CD4-positive, alpha-beta memory T cell (primary cell): Measurements from ENCODE around the gene C16orf90. TPM values are rescaled to one million over a fixed set of nuclear protein-coding genes. Genes with fewer than 3 reads are reported as not detected.
A peak's percentile ranks its signal among the peaks of the same experiment; 100 is the strongest.
"Not testable (repeated sequence)": the region's sequence is repeated elsewhere in the genome, so short reads cannot be mapped to it uniquely, and the experiment has no call there.

ENCODE experiments used
- CTCF ChIA-PET: fragments of 350-600 bp; sonication (Branson Sonifier 250); formaldehyde crosslinking; loops from one replicate; lab custom pipeline; 2021; ENCODE audit warnings: inconsistent platforms; ENCODE audit not compliant: partially characterized antibody; lab: Charles Lee
- POLR2A ChIA-PET: fragments of 350-600 bp; sonication (Branson Sonifier 250); formaldehyde crosslinking; loops from one replicate; lab custom pipeline; 2021; ENCODE audit not compliant: partially characterized antibody; lab: Charles Lee
- DNase-seq, 5 donors: peaks; one replicate each; pipeline versions ENCODE4 v3.0.0 to v3.0.0-alpha.2; 2020 to 2022; ENCODE audit warnings: mixed read lengths in 1 of 5
- H3K27ac ChIP-seq: one replicate; pipeline ENCODE4 v1.7.0; 2013; ENCODE audit warnings: low read depth, low read length
- H3K27me3 ChIP-seq: 2 replicates; pipeline ENCODE4 v1.7.0; 2013; ENCODE audit warnings: mild to moderate bottlenecking, low read length, moderate library complexity; ENCODE audit not compliant: insufficient read depth
- H3K36me3 ChIP-seq: 2 replicates; pipeline ENCODE4 v1.7.0; 2013; ENCODE audit warnings: mild to moderate bottlenecking, low read length, moderate library complexity; ENCODE audit not compliant: insufficient read depth
- H3K4me1 ChIP-seq: 2 replicates; pipeline ENCODE4 v1.7.0; 2013; ENCODE audit warnings: mild to moderate bottlenecking, low read length, moderate library complexity; ENCODE audit not compliant: insufficient read depth
- H3K4me3 ChIP-seq, 2 donors: one replicate each; pipeline ENCODE4 v1.7.0; 2013; ENCODE audit warnings: low read length in 2 of 2, mild to moderate bottlenecking in 1 of 2
- H3K9me3 ChIP-seq, 2 donors: one replicate each; pipeline ENCODE4 v1.7.0; 2013; ENCODE audit warnings: low read length in 2 of 2, control low read depth in 1 of 2; ENCODE audit not compliant: control insufficient read depth in 1 of 2
- H3K27ac Mint-ChIP-seq, 7 donors: one replicate each; pipeline ENCODE4 v1.8.0; 2020 to 2021; ENCODE audit warnings: mixed read lengths in 7 of 7, mild to moderate bottlenecking in 6 of 7, inconsistent platforms in 3 of 7, moderate library complexity in 3 of 7
- H3K27me3 Mint-ChIP-seq, 2 donors: one replicate each; pipeline ENCODE4 v1.8.0; 2020 to 2021; ENCODE audit warnings: mixed read lengths in 2 of 2
- H3K36me3 Mint-ChIP-seq, 2 donors: one replicate each; pipeline ENCODE4 v1.8.0; 2020 to 2021; ENCODE audit warnings: mixed read lengths in 2 of 2, inconsistent platforms in 1 of 2, mild to moderate bottlenecking in 1 of 2
- H3K4me1 Mint-ChIP-seq, 4 donors: one replicate each; pipeline ENCODE4 v1.8.0; 2020 to 2021; ENCODE audit warnings: mixed read lengths in 4 of 4, mild to moderate bottlenecking in 1 of 4
- H3K4me3 Mint-ChIP-seq, 8 donors: one replicate each; pipeline ENCODE4 v1.8.0; 2020 to 2021; ENCODE audit warnings: mixed read lengths in 8 of 8, mild to moderate bottlenecking in 7 of 8, moderate library complexity in 6 of 8, inconsistent platforms in 3 of 8
- H3K9me3 Mint-ChIP-seq, 8 donors: one replicate each; pipeline ENCODE4 v1.8.0; 2020 to 2021; ENCODE audit warnings: mixed read lengths in 8 of 8, mild to moderate bottlenecking in 5 of 8, inconsistent platforms in 3 of 8, moderate library complexity in 1 of 8
- intact Hi-C: fragments of 100-400 bp; cut with micrococcal nuclease; formaldehyde crosslinking; loops from one replicate; pipeline ENCODE4 v1.15.1; 2023
- polyA plus RNA-seq, 2 donors: library from polyadenylated mRNA; unstranded; fragments of 300-500 nt; fragmentation: Illumina TruSeq; gene quantifications; one replicate each; pipeline ENCODE4 v1.2.3, GENCODE V29; 2021
- total RNA-seq, 2 experiments: library from RNA; stranded (reverse); gene quantifications; one replicate each; pipeline ENCODE4 v1.2.3, GENCODE V29; 2021

Gene C16orf90
- total and polyA plus RNA-seq, 4 experiments from 2014 or later = not detected

GRCh38 chr16:3503523-3503922 lies 8.2 kb upstream of the C16orf90 start:
- H3K4me1 Mint-ChIP-seq = peaks cover 45 to 74% (median 55%) of the 10 kb centered on the region in 4 donors
- peak overlapping the region in 1 of 2 donors; percentile 12 for H3K4me3 ChIP-seq
- POLR2A ChIA-PET = interaction anchor here (0.5 to 2.4 kb wide), 5 partner anchors 13 to 353 kb away, joined by 3 to 7 read pairs (median 3); no protein-coding TSS in a partner anchor
- intact Hi-C loops = loop anchor here (5.0 to 10.0 kb wide), 3 partner anchors 74 to 349 kb away; partner anchors contain the start of genes NLRC3 and SLX4
- H3K27ac ChIP-seq = peak overlapping the region; percentile 4
- no peaks in the 10 kb centered on the region for H3K36me3 ChIP-seq
- peak overlapping the region; percentile 88 to 95 (median 93) for H3K27ac Mint-ChIP-seq
- H3K9me3 ChIP-seq = no peaks in the 10 kb centered on the region
- H3K36me3 Mint-ChIP-seq = peaks cover 25 to 34% of the 10 kb centered on the region in 2 donors
- H3K4me3 Mint-ChIP-seq = peak overlapping the region; percentile 68 to 84 (median 79)
- no peaks in the 10 kb centered on the region for H3K27me3 ChIP-seq
- no peaks in the 10 kb centered on the region for H3K27me3 Mint-ChIP-seq
- peak; percentile 61 to 76 (median 67) for DNase-seq
- peaks cover 0 to 2% (median 0%) of the 10 kb centered on the region in 8 donors for H3K9me3 Mint-ChIP-seq
- H3K4me1 ChIP-seq = peaks cover 65% of the 10 kb centered on the region
- CTCF ChIA-PET = interaction anchor here (0.7 kb wide), 1 partner anchor 264 kb away, joined by 3 read pairs; no protein-coding TSS in a partner anchor

- no peaks in the 10 kb centered on the region for H3K27me3 ChIP-seq
- H3K4me3 ChIP-seq = peak overlapping the region in 1 of 2 donors; percentile 94
- POLR2A ChIA-PET = interaction anchor here (2.0 to 2.8 kb wide), 5 partner anchors 8 to 344 kb away, joined by 7 to 28 read pairs (median 9); partner anchors contain the start of genes NAA60 and ZNF597
- CTCF ChIA-PET = interaction anchor here (0.8 to 2.8 kb wide), 5 partner anchors 8 to 351 kb away, joined by 3 to 11 read pairs (median 4); no protein-coding TSS in a partner anchor
- peak overlapping the region; percentile 81 to 96 (median 96) for H3K27ac Mint-ChIP-seq
- peaks cover 37 to 67% (median 51%) of the 10 kb centered on the region in 4 donors for H3K4me1 Mint-ChIP-seq
- peaks cover 14 to 29% of the 10 kb centered on the region in 2 donors for H3K36me3 Mint-ChIP-seq
- H3K27me3 Mint-ChIP-seq = no peaks in the 10 kb centered on the region
- H3K9me3 Mint-ChIP-seq = peaks cover 0 to 2% (median 0%) of the 10 kb centered on the region in 8 donors
- peaks cover 56% of the 10 kb centered on the region for H3K4me1 ChIP-seq
- DNase-seq = no peak
- no peaks in the 10 kb centered on the region for H3K9me3 ChIP-seq
- peak overlapping the region; percentile 85 to 93 (median 91) for H3K4me3 Mint-ChIP-seq
- intact Hi-C loops = loop anchor here (2.0 to 10.0 kb wide), 5 partner anchors 45 to 347 kb away; partner anchors contain the start of genes NLRC3, SLX4, ZNF174 and ZSCAN32
- H3K27ac ChIP-seq = peak overlapping the region; percentile 78
- H3K36me3 ChIP-seq = no peaks in the 10 kb centered on the region
Measured at GRCh38 chr16:3501783-3502400, 6.6 kb upstream of the C16orf90 start.

- ChIA-PET POLR2A (interaction anchor here (1.4 to 2.8 kb wide), 7 partner anchors 9 to 343 kb away, joined by 7 to 28 read pairs (median 9); partner anchors contain the start of genes NAA60, ZNF174, ZNF263 and ZNF597), CTCF (interaction anchor here (0.8 to 2.8 kb wide), 5 partner anchors 9 to 351 kb away, joined by 3 to 11 read pairs (median 4); no protein-coding TSS in a partner anchor)
- H3K27me3 ChIP-seq, H3K9me3 Mint-ChIP-seq, DNase-seq, H3K27me3 Mint-ChIP-seq, H3K36me3 ChIP-seq, H3K9me3 ChIP-seq: not testable (repeated sequence)
- peak overlapping the region; percentile 78 for H3K27ac ChIP-seq
- Mint-ChIP-seq H3K4me1 (peaks cover 37 to 67% (median 51%) of the 10 kb centered on the region in 4 donors), H3K4me3 (peak overlapping the region; percentile 85 to 93 (median 91)), H3K27ac (peak overlapping the region; percentile 81 to 96 (median 96)), H3K36me3 (peaks cover 14 to 29% of the 10 kb centered on the region in 2 donors)
- intact Hi-C loops = loop anchor here (2.0 to 10.0 kb wide), 5 partner anchors 45 to 347 kb away; partner anchors contain the start of genes NLRC3, SLX4, ZNF174 and ZSCAN32
- peak overlapping the region; percentile 80 to 94 for H3K4me3 ChIP-seq
- peaks cover 56% of the 10 kb centered on the region for H3K4me1 ChIP-seq
Measured at GRCh38 chr16:3501412-3501761, 6.1 kb upstream of the C16orf90 start.

- intact Hi-C loops = no loop called here
Measured at GRCh38 chr16:3498988-3499387, 3.7 kb upstream of the C16orf90 start.

GRCh38 chr16:3497771-3498170 lies 2.5 kb upstream of the C16orf90 start:
- POLR2A ChIA-PET = interaction anchor here (0.6 kb wide), 1 partner anchor 364 kb away, joined by 3 read pairs; no protein-coding TSS in a partner anchor
- Histone ChIP-seq H3K9me3 (no peaks in the 10 kb centered on the region), H3K36me3 (no peaks in the 10 kb centered on the region), H3K27me3 (no peaks in the 10 kb centered on the region), H3K27ac (no peak overlapping the region), H3K4me3 (no peak overlapping the region), H3K4me1 (peaks cover 28% of the 10 kb centered on the region)
- intact Hi-C loops = no loop called here
- Mint-ChIP-seq H3K36me3 (peaks cover 0 to 8% of the 10 kb centered on the region in 2 donors), H3K4me3 (peak overlapping the region in 1 of 8 donors; percentile 43), H3K27ac (peak overlapping the region in 4 of 7 donors; percentile 57 to 88 (median 80)), H3K27me3 (no peaks in the 10 kb centered on the region), H3K4me1 (peaks cover 18 to 34% (median 24%) of the 10 kb centered on the region in 4 donors), H3K9me3 (peaks cover 0 to 2% (median 0%) of the 10 kb centered on the region in 8 donors)
- DNase-seq = no peak
- CTCF ChIA-PET = interaction anchor here (1.4 to 1.8 kb wide), 2 partner anchors 97 to 315 kb away, joined by 3 to 4 read pairs; partner anchors contain the start of genes ZNF174 and ZSCAN32

More at GRCh38 chr16:3498988-3499387, 3.7 kb upstream of the C16orf90 start:
- POLR2A ChIA-PET = interaction anchor here (0.6 to 2.8 kb wide), 5 partner anchors 29 to 296 kb away, joined by 3 to 12 read pairs (median 3); no protein-coding TSS in a partner anchor
- Histone ChIP-seq H3K9me3 (no peaks in the 10 kb centered on the region), H3K4me1 (peaks cover 40% of the 10 kb centered on the region), H3K27ac (no peak overlapping the region), H3K4me3 (no peak overlapping the region), H3K36me3 (no peaks in the 10 kb centered on the region), H3K27me3 (no peaks in the 10 kb centered on the region)
- H3K27me3 Mint-ChIP-seq = no peaks in the 10 kb centered on the region
- CTCF ChIA-PET = interaction anchor here (1.0 to 1.8 kb wide), 4 partner anchors 9 to 338 kb away, joined by 3 to 6 read pairs (median 3); partner anchors contain the start of genes ZNF174 and ZSCAN32
- H3K27ac Mint-ChIP-seq = peak overlapping the region in 3 of 7 donors; percentile 27 to 88 (median 68)
- peaks cover 0 to 12% of the 10 kb centered on the region in 2 donors for H3K36me3 Mint-ChIP-seq
- DNase-seq = no peak
- peak overlapping the region in 3 of 8 donors; percentile 4 to 30 (median 20) for H3K4me3 Mint-ChIP-seq
- peaks cover 0 to 2% (median 0%) of the 10 kb centered on the region in 8 donors for H3K9me3 Mint-ChIP-seq
- peaks cover 23 to 45% (median 34%) of the 10 kb centered on the region in 4 donors for H3K4me1 Mint-ChIP-seq

GRCh38 chr16:3496386-3496785 lies 1.1 kb upstream of the C16orf90 start:
- no peaks in the 10 kb centered on the region for H3K36me3 ChIP-seq
- H3K4me1 ChIP-seq = peaks cover 14% of the 10 kb centered on the region
- H3K4me3 ChIP-seq = no peak overlapping the region
- no peaks in the 10 kb centered on the region for H3K9me3 ChIP-seq
- POLR2A ChIA-PET = no interaction called here
- peaks cover 0 to 2% (median 0%) of the 10 kb centered on the region in 8 donors for H3K9me3 Mint-ChIP-seq
- H3K27ac ChIP-seq = no peak overlapping the region
- H3K4me3 Mint-ChIP-seq = no peak overlapping the region
- peaks cover 13 to 23% (median 14%) of the 10 kb centered on the region in 4 donors for H3K4me1 Mint-ChIP-seq
- no peaks in the 10 kb centered on the region for H3K27me3 ChIP-seq
- peaks cover 0 to 8% of the 10 kb centered on the region in 2 donors for H3K36me3 Mint-ChIP-seq
- intact Hi-C loops = no loop called here
- H3K27ac Mint-ChIP-seq = no peak overlapping the region
- CTCF ChIA-PET = no interaction called here
- H3K27me3 Mint-ChIP-seq = no peaks in the 10 kb centered on the region
- no peak for DNase-seq
